ENCODE measurements around the gene INO80D.

DNA sequence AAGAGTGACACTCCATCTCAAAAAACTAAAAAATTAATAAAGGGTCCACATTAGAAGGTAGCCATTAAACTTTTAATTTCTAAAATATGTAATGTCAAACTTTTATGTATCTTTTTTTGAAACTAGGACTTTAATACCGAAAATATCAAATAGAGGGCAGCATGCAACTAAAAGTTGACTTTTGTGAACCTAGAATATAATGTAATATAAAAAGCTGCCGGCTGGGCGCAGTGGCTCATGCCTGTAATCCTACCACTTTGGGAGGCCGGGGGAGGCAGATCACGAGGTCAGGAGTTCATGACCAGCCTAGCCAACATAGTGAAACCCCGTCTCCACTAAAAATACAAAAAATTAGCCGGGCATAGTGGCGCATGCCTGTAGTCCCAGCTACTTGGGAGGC, 62.8 kb downstream of the INO80D start:
- TF ChIP-seq, protein P1, sequence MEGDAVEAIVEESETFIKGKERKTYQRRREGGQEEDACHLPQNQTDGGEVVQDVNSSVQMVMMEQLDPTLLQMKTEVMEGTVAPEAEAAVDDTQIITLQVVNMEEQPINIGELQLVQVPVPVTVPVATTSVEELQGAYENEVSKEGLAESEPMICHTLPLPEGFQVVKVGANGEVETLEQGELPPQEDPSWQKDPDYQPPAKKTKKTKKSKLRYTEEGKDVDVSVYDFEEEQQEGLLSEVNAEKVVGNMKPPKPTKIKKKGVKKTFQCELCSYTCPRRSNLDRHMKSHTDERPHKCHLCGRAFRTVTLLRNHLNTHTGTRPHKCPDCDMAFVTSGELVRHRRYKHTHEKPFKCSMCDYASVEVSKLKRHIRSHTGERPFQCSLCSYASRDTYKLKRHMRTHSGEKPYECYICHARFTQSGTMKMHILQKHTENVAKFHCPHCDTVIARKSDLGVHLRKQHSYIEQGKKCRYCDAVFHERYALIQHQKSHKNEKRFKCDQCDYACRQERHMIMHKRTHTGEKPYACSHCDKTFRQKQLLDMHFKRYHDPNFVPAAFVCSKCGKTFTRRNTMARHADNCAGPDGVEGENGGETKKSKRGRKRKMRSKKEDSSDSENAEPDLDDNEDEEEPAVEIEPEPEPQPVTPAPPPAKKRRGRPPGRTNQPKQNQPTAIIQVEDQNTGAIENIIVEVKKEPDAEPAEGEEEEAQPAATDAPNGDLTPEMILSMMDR (IDR thresholded peaks at IDR 0.05) = no peak
- TF ChIP-seq POLR2A (IDR thresholded peaks at IDR 0.05) = no peak
